NCI-H774 (cell line): ENCODE data around the gene NDUFA3.

Experiments used
- DNase-seq: peaks from one replicate; lab custom pipeline; 2025; lab: John Stamatoyannopoulos, UW

The NDUFA3 gene

DNA sequence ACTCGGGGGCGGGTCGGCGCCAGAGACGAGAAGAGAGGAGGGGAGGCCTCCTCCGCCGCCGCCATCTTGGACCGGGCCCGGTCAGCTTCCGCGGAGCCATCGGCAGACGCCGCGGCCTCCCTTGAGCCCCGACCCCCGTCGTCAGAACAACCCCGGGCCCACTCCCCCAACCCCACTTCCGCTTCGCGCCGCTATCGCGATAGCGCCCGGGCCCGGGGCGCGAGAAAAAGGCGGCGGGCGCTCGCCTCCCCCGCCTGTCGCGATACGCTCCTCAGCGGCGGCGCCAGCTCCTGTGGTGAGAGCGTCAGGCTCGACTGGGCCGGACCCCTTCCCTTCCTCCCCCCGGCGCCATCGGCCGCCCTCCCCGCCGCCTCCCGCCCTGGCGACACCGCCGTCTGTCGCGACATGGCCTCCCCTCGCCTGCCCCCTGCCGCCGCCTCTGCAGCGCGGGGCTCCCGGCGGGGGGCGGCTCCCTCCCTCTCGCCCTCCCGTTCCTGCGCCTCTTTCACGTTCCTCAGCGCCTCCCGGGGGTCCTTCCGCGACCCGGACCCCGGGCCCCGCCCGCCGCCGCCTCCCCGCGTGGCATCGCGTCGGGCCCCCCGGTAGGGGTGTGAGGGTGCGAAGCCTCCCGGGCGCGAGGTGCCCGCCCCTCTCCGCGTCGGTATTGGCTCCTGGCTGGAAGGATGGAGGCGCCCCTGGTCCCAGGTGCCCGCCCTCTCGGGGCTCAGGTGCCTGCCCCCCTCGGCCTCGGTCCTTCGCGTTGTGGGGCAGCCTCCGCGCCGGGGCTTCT lies 35.2 kb downstream of the NDUFA3 start, which contains the start of gene CNOT3:
Gene CNOT3 (plus strand): TSS at position 64 of the 790 bp plus-strand sequence. CDS start 5,217 bp downstream, outside the sequence.
- DNase-seq = no peak

- DNase-seq = no peak
These were observed 36.0 kb downstream of the NDUFA3 start for GRCh38 chr19:54138489-54139256.

GRCh38 chr19:54141356-54141755 lies 38.7 kb downstream of the NDUFA3 start:
- DNase-seq = no peak

GRCh38 chr19:54142166-54142780 lies 39.6 kb downstream of the NDUFA3 start:
- DNase-seq = no peak

- DNase-seq = no peak
These were observed 43.0 kb downstream of the NDUFA3 start for GRCh38 chr19:54145541-54146158.

GRCh38 chr19:54147676-54148075 lies 45.0 kb downstream of the NDUFA3 start:
- no peak for DNase-seq

GRCh38 chr19:54148158-54148557 lies 45.5 kb downstream of the NDUFA3 start:
- no peak for DNase-seq

- DNase-seq = no peak
These were observed 46.6 kb downstream of the NDUFA3 start for GRCh38 chr19:54149021-54149812.

- no peak for DNase-seq
These were observed 48.8 kb downstream of the NDUFA3 start for GRCh38 chr19:54151362-54152035.

DNA sequence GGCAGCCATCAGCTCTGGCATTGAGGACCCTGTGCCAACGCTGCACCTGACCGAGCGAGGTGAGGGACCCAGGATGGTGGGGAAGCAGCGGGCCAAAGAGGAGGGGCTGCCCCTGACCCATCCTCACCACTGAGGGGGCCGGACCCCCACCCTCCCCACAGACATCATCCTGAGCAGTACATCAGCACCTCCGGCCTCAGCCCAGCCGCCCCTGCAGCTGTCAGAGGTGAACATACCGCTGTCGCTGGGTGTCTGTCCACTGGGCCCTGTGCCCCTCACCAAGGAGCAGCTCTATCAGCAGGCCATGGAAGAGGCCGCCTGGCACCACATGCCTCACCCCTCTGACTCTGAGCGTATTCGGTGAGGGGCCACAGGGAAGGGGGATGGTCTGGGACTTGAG lies 49.6 kb downstream of the NDUFA3 start:
- no peak for DNase-seq

GRCh38 chr19:54152878-54153524 lies 50.3 kb downstream of the NDUFA3 start:
- DNase-seq = no peak

DNA sequence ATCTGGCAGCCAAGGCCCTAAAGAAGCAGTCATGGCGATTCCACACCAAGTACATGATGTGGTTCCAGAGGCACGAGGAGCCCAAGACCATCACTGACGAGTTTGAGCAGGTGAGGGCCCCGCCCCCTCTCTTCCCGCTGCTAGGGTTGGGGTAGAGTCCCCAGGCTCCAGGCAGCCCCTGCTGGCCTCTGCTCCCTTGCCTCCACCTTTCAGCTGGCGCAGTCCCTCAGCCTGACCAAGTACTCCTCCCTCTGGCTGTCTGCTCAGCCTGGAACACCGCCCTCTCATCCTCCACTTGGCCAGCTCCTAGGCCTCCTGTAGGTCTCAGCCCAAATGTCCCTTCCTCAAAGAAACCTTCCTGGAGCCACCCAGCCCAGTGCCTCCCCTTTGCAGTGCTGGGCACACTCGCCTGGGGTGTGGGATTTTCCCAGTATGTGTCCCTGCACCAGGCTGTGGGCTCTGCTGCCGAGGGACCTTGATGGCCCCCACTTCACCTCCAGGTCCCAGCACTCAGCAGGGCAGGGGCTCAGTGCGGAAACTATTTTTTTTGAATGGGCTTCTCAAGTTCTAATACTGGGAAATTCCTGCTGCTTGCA lies 51.2 kb downstream of the NDUFA3 start:
- no peak for DNase-seq

DNA sequence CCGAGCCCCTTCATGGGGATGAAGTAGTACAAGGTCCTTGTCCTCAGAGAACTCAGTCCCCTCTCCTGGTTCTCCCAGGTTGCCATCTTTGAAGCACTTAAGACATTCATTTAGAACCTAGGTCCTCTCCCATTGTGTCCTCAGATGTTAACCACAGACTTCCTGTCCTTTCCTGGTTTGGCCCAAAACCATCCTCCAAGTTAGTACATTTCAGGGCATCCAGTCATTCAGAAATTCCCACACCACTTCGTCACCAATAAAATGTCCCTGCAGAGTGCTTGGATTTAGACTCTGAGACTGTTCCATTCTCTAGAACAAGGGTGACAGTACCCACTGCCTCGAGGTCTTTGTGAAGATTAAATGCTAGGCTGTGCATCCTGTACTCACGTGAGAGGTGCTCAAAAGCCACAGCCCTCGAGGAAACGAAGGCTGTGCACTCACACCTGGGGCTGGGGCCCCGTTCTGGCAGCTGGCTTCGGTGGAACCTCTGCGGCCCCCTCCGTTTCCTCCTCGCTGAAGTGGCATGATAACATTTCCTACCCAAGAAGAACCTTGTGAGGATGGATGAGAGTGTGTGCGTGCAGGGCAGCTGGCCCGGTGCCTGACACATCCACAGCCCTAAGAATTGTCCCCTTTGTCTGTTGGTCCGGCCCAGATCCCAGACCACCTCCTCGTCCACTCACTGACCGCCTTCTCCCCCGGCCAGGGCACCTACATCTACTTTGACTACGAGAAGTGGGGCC lies 52.1 kb downstream of the NDUFA3 start:
- DNase-seq = no peak

DNA sequence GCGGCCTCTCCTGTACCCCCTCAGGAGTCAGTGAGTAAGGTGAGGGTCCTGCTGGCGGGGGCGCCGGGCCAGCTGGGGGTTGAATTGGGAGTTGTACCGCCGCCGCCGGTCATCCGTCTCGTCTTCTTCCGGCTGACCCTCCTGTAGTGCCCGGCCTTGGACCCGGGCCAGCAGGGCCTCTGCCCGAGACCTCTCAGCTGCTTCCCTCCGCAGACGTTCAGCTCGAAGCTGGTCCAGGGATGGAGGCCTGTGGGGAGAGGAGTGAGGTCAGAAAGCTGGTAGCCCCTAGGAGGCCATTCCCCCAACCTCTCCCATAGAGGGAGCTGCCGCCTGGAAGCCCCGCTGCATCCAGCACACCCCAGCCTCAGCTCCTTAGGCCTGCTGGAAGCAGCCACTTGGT lies 53.0 kb downstream of the NDUFA3 start:
- DNase-seq = no peak

DNA sequence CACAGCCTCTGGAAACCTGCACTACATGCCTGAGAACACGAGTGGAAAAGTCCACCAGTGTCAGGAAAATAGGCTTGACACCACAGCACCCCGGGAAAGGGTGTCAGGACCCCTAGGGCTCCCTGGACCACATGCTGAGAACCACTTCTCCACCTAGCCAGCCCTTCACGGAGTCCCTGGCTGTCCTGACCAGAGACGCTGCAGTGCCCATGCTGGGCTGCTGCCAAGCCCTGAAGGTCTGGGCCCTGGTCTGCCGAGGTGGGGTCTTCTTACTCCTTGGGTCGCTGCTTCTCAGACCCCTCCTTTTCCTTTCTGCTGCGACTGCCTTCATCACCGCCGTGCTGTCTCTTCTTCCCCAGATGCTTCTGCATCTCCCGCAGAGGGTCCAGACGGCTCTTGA lies 53.8 kb downstream of the NDUFA3 start:
- DNase-seq = no peak

GRCh38 chr19:54156953-54157352 lies 54.3 kb downstream of the NDUFA3 start:
- no peak for DNase-seq
